GM12872 (cell line): ENCODE data around the gene ZFP42.

Experiments
- CTCF ChIP-seq: IDR thresholded peaks from 3 replicates; pipeline ENCODE4 v1.5.1; 2011; ENCODE audit warnings: low read depth, mild to moderate bottlenecking, low read length, moderate library complexity; ENCODE audit not compliant: insufficient read depth

The ZFP42 gene

GRCh38 chr4:188041721-188042120 is 46.1 kb downstream of the ZFP42 start:
- TF ChIP-seq CTCF, result no peak

GRCh38 chr4:188042191-188042590 is 46.6 kb downstream of the ZFP42 start:
- no peak for TF ChIP-seq CTCF

GRCh38 chr4:188043154-188043553 is 47.6 kb downstream of the ZFP42 start:
- TF ChIP-seq CTCF, result no peak

GRCh38 chr4:188046657-188047056 is 51.1 kb downstream of the ZFP42 start:
- no peak for TF ChIP-seq CTCF

- no peak for TF ChIP-seq CTCF
Measured at GRCh38 chr4:188053302-188053701, 57.7 kb downstream of the ZFP42 start.
